CD14-positive monocyte (primary cell): ENCODE measurements around the gene SMG6. TPM values are rescaled to one million over a fixed set of nuclear protein-coding genes. Genes with fewer than 3 reads are reported as not detected.

Experiments used
- DNase-seq, 3 donors: peaks; one replicate each; pipeline ENCODE4 v3.0.0-alpha.2; 2011 to 2022
- H2AFZ ChIP-seq: 2 replicates; pipeline ENCODE4 v1.6.0; 2012; ENCODE audit warnings: mild to moderate bottlenecking, low read depth, low read length, inconsistent platforms; ENCODE audit not compliant: insufficient read depth, poor library complexity, severe bottlenecking
- H3K27ac ChIP-seq, 2 donors: 1 replicate in 1 of 2; 2 replicates in 1 of 2; pipeline ENCODE4 v1.5.1; 2012 to 2013; ENCODE audit warnings: low read length in 2 of 2, control low read depth in 1 of 2, inconsistent platforms in 1 of 2, low read depth in 1 of 2, mild to moderate bottlenecking in 1 of 2
- H3K27me3 ChIP-seq, 2 donors: one replicate each; pipeline versions ENCODE4 v1.6.0 to v1.6.1; 2011 to 2013; ENCODE audit warnings: low read length in 2 of 2; ENCODE audit not compliant: control insufficient read depth in 2 of 2, insufficient read depth in 2 of 2
- H3K36me3 ChIP-seq, 2 donors: replicated peaks in 1 of 2; 1 replicate in 1 of 2; 2 replicates in 1 of 2; pipeline versions ENCODE4 v1.5.1 to v1.6.1; 2012 to 2013; ENCODE audit warnings: low read length in 2 of 2, control low read depth in 1 of 2, inconsistent platforms in 1 of 2, mild to moderate bottlenecking in 1 of 2; ENCODE audit not compliant: insufficient read depth in 2 of 2, control insufficient read depth in 1 of 2
- H3K4me1 ChIP-seq, 2 donors: 1 replicate in 1 of 2; 2 replicates in 1 of 2; pipeline versions ENCODE4 v1.5.1 to v1.6.1; 2012 to 2013; ENCODE audit warnings: low read length in 2 of 2, control low read depth in 1 of 2, inconsistent platforms in 1 of 2, mild to moderate bottlenecking in 1 of 2, moderate library complexity in 1 of 2; ENCODE audit not compliant: insufficient read depth in 2 of 2, control insufficient read depth in 1 of 2
- H3K4me2 ChIP-seq: replicated peaks from 2 replicates; pipeline ENCODE3; 2012; ENCODE audit warnings: low read length, moderate library complexity, mild to moderate bottlenecking; ENCODE audit not compliant: poor library complexity, severe bottlenecking; ENCODE audit errors: extremely low read depth
- H3K4me3 ChIP-seq, 3 experiments: fragments of 200-600 bp in 1 of 3; sonication (generic) in 1 of 3; replicated peaks in 1 of 3; 1 replicate in 2 of 3; 2 replicates in 1 of 3; pipeline ENCODE4 v1.5.1; 2011 to 2013; ENCODE audit warnings: low read length in 3 of 3, mild to moderate bottlenecking in 3 of 3, control low read depth in 2 of 3, low read depth in 2 of 3, inconsistent platforms in 1 of 3, moderate library complexity in 1 of 3
- H3K79me2 ChIP-seq: 2 replicates; pipeline ENCODE4 v1.6.0; 2012; ENCODE audit warnings: mild to moderate bottlenecking, control low read depth, inconsistent platforms, low read length, moderate library complexity; ENCODE audit not compliant: insufficient read depth
- H3K9ac ChIP-seq: 2 replicates; pipeline ENCODE4 v1.6.0; 2017; ENCODE audit warnings: low read length, mild to moderate bottlenecking; ENCODE audit not compliant: insufficient read depth, poor library complexity, severe bottlenecking
- H3K9me3 ChIP-seq, 2 donors: replicated peaks in 1 of 2; 1 replicate in 1 of 2; 2 replicates in 1 of 2; pipeline versions ENCODE4 v1.5.1 to v1.6.1; 2012 to 2013; ENCODE audit warnings: low read length in 2 of 2, control low read depth in 1 of 2; ENCODE audit not compliant: control insufficient read depth in 1 of 2, insufficient read depth in 1 of 2
- H4K20me1 ChIP-seq: 2 replicates; pipeline ENCODE4 v1.6.0; 2012; ENCODE audit warnings: mild to moderate bottlenecking, low read length, control low read depth, moderate library complexity; ENCODE audit not compliant: insufficient read depth
- H3K27ac Mint-ChIP-seq, 7 donors: one replicate each; pipeline ENCODE4 v1.8.0; 2020; ENCODE audit warnings: mild to moderate bottlenecking in 7 of 7, mixed read lengths in 7 of 7, moderate library complexity in 6 of 7, inconsistent platforms in 2 of 7
- H3K27me3 Mint-ChIP-seq, 3 donors: one replicate each; pipeline ENCODE4 v1.8.0; 2021 to 2022; ENCODE audit warnings: low read depth in 3 of 3, mild to moderate bottlenecking in 3 of 3, mixed read lengths in 3 of 3, moderate library complexity in 3 of 3, inconsistent platforms in 1 of 3
- H3K36me3 Mint-ChIP-seq, 2 donors: one replicate each; pipeline ENCODE4 v1.8.0; 2020; ENCODE audit warnings: mixed read lengths in 2 of 2, inconsistent platforms in 1 of 2, mild to moderate bottlenecking in 1 of 2
- H3K4me1 Mint-ChIP-seq: one replicate; pipeline ENCODE4 v1.8.0; 2020; ENCODE audit warnings: mild to moderate bottlenecking, mixed read lengths
- H3K4me3 Mint-ChIP-seq, 2 donors: one replicate each; pipeline ENCODE4 v1.8.0; 2020; ENCODE audit warnings: mild to moderate bottlenecking in 2 of 2, mixed read lengths in 2 of 2, moderate library complexity in 1 of 2
- H3K9me3 Mint-ChIP-seq, 7 donors: one replicate each; pipeline ENCODE4 v1.8.0; 2020 to 2022; ENCODE audit warnings: mixed read lengths in 7 of 7, mild to moderate bottlenecking in 6 of 7, moderate library complexity in 6 of 7, inconsistent platforms in 2 of 7
- CTCF ChIP-seq: fragments of 200-600 bp; IDR thresholded peaks from one replicate; pipeline ENCODE4 v1.8.0; 2022; ENCODE audit warnings: antibody characterized with exemption, mild to moderate bottlenecking
- WGBS: methylation state at CpG from one replicate; pipeline ENCODE4 v1.1.5; 2013; ENCODE audit warnings: missing lambda C conversion rate; ENCODE audit not compliant: insufficient coverage; 5-methylcytosine and 5-hydroxymethylcytosine counted together
- intact Hi-C, 2 donors: fragments of 100-400 bp; cut with micrococcal nuclease; formaldehyde crosslinking; loops; one replicate each; pipeline versions ENCODE4 v1.15.0 to v1.15.1; 2023
- polyA plus RNA-seq, 3 donors: library from polyadenylated mRNA; depleted of rRNA in 1 of 3; unstranded in 2 of 3; stranded (reverse) in 1 of 3; fragments of 300-500 nt in 2 of 3; fragments of >200 nt in 1 of 3; fragmentation: Illumina TruSeq in 2 of 3; gene quantifications; 1 replicate in 2 of 3; 2 replicates in 1 of 3; pipeline ENCODE4 v1.2.3, GENCODE V29; 2012 to 2021

Gene SMG6
- polyA plus RNA-seq, 3 donors, result 0.67 to 7.1 (median 1.1) TPM

GRCh38 chr17:2108170-2108569 is 195.4 kb downstream of the SMG6 start:
- Mint-ChIP-seq H3K4me1 (peaks cover 5% of the 10 kb centered on the region), H3K9me3 (no peaks in the 10 kb centered on the region), H3K36me3 (peaks cover 16 to 28% of the 10 kb centered on the region in 2 donors), H3K27ac (no peak overlapping the region), H3K27me3 (peaks cover 0 to 1% (median 0%) of the 10 kb centered on the region in 3 donors), H3K4me3 (no peak overlapping the region)
- no peak overlapping the region for H3K4me2 ChIP-seq
- intact Hi-C loops, result no loop called here
- H4K20me1 ChIP-seq, result no peaks in the 10 kb centered on the region
- TF ChIP-seq CTCF, result no peak
- DNase-seq, result no peak
- no peaks in the 10 kb centered on the region for H3K9me3 ChIP-seq
- H2AFZ ChIP-seq, result no peak overlapping the region
- H3K27me3 ChIP-seq, result no peaks in the 10 kb centered on the region
- H3K4me3 ChIP-seq, result no peak overlapping the region
- H3K9ac ChIP-seq, result no peak overlapping the region
- no peaks in the 10 kb centered on the region for H3K36me3 ChIP-seq
- H3K79me2 ChIP-seq, result no peaks in the 10 kb centered on the region
- H3K4me1 ChIP-seq, result peaks cover 0 to 7% of the 10 kb centered on the region in 2 donors
- WGBS, result 100% methylated on average over 2 of the region's 8 CpGs
- H3K27ac ChIP-seq, result no peak overlapping the region

- H3K4me1 ChIP-seq, result peaks cover 0 to under 1% of the 10 kb centered on the region in 2 donors
- H3K27me3 ChIP-seq, result no peaks in the 10 kb centered on the region
- H3K9me3 Mint-ChIP-seq, result no peaks in the 10 kb centered on the region
- no peaks in the 10 kb centered on the region for H3K79me2 ChIP-seq
- H3K36me3 ChIP-seq, result no peaks in the 10 kb centered on the region
- H3K27me3 Mint-ChIP-seq, result peaks cover 0 to 1% (median 0%) of the 10 kb centered on the region in 3 donors
- 90% methylated on average over 3 of the region's 3 CpGs for WGBS
- intact Hi-C loops, result no loop called here
- H3K9me3 ChIP-seq, result no peaks in the 10 kb centered on the region
- peaks cover 20 to 35% of the 10 kb centered on the region in 2 donors for H3K36me3 Mint-ChIP-seq
- no peak overlapping the region for H2AFZ ChIP-seq
- H3K4me3 ChIP-seq, result no peak overlapping the region
- DNase-seq, result no peak
- H3K4me2 ChIP-seq, result no peak overlapping the region
- no peak for TF ChIP-seq CTCF
- H4K20me1 ChIP-seq, result no peaks in the 10 kb centered on the region
- no peak overlapping the region for H3K27ac Mint-ChIP-seq
- peaks cover 2% of the 10 kb centered on the region for H3K4me1 Mint-ChIP-seq
- no peak overlapping the region for H3K9ac ChIP-seq
- no peak overlapping the region for H3K4me3 Mint-ChIP-seq
- H3K27ac ChIP-seq, result no peak overlapping the region
Observed at GRCh38 chr17:2107506-2107905, 196.1 kb downstream of the SMG6 start.
